MCF 10A (cell line): Measurements from ENCODE around the gene C2CD2. TPM values are rescaled to one million over a fixed set of nuclear protein-coding genes. Genes with fewer than 3 reads are reported as not detected.

Source experiments
- BruUV-seq: library from RNA; stranded (reverse); fragments of 400-500 nt; replicated peaks from 2 replicates; lab custom pipeline; 2021; lab: Mats Ljungman, UMichigan
- CTCF ChIA-PET: fragments of 300-600 bp; sonication (Branson Sonifier 250); formaldehyde crosslinking; extraction: SDS; loops from one replicate; lab custom pipeline; 2021; ENCODE audit warnings: antibody characterized with exemption, inconsistent platforms; lab: Yijun Ruan, JAX
- POLR2A ChIA-PET: fragments of 300-600, 350-650 bp; sonication (Branson Sonifier 250); formaldehyde crosslinking; extraction: SDS; loops from one replicate; lab custom pipeline; 2020; ENCODE audit warnings: antibody characterized with exemption, inconsistent platforms; lab: Yijun Ruan, JAX
- DNase-seq: peaks from one replicate; pipeline ENCODE4 v3.0.0-alpha.2; 2018; ENCODE audit not compliant: unreplicated experiment
- H3K27ac Mint-ChIP-seq: one replicate; pipeline ENCODE4 v1.8.0; 2022; ENCODE audit warnings: mild to moderate bottlenecking, low read depth, mixed read lengths; ENCODE audit not compliant: unreplicated experiment
- H3K27me3 Mint-ChIP-seq: one replicate; pipeline ENCODE4 v1.8.0; 2022; ENCODE audit warnings: mixed read lengths; ENCODE audit not compliant: insufficient read depth, unreplicated experiment
- H3K36me3 Mint-ChIP-seq: one replicate; pipeline ENCODE4 v1.8.0; 2022; ENCODE audit warnings: mild to moderate bottlenecking, moderate library complexity, mixed read lengths; ENCODE audit not compliant: insufficient read depth, unreplicated experiment
- H3K4me1 Mint-ChIP-seq: one replicate; pipeline ENCODE4 v1.8.0; 2022; ENCODE audit warnings: mixed read lengths; ENCODE audit not compliant: insufficient read depth, unreplicated experiment
- H3K4me3 Mint-ChIP-seq: one replicate; pipeline ENCODE4 v1.8.0; 2022; ENCODE audit warnings: mild to moderate bottlenecking, moderate library complexity, mixed read lengths; ENCODE audit not compliant: unreplicated experiment
- H3K9me3 Mint-ChIP-seq: one replicate; pipeline ENCODE4 v1.8.0; 2022; ENCODE audit warnings: mixed read lengths; ENCODE audit not compliant: unreplicated experiment
- CTCF ChIP-seq: fragments of 200-600 bp; IDR thresholded peaks from one replicate; pipeline ENCODE4 v1.8.0; 2022; ENCODE audit warnings: antibody characterized with exemption, mild to moderate bottlenecking; ENCODE audit not compliant: unreplicated experiment
- intact Hi-C: fragments of 100-400 bp; cut with micrococcal nuclease; formaldehyde crosslinking; loops from 2 replicates; pipeline ENCODE4 v1.14.1; 2022
- total RNA-seq: library from RNA; stranded (reverse); gene quantifications from 2 replicates; pipeline ENCODE4 v1.2.3, GENCODE V29; 2022

C2CD2 gene
- total RNA-seq, 1 experiment from 2014 or later = 25.1 TPM

DNA sequence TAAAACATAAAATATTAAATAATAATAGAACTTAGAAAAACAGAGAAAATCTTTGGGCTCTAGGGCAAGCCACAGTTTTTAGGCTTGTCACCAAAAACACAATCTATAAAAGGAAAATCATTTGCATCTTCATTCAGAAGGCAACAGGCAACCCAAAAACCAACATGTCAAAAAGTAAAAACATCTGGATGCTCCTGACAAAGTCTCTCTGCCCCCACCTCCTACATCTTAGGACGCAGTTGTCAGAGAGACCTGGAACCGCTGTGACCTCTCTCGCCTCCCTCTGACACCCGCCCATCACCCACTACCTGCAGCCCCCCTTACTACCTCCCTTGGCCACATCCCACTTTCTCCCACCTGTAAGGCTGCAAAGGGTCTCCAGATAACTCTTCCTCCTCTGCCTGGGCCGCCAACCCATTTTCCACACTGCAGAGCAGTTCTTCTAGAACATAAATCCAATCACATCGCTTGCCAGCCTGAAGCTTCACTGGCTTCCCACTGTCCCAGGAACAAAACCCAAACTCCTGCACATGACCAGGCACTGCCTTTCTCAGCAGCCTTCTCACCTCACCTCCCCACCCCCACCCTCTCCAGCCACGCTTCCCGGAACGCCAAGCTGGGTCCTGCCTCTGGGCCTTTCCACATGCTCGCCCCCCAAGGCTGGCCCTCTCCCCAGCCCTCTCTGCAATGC, 89.4 kb downstream of the C2CD2 start:
- H3K27me3 Mint-ChIP-seq = no peaks in the 10 kb centered on the region
- BruUV-seq = no TSS peak

DNA sequence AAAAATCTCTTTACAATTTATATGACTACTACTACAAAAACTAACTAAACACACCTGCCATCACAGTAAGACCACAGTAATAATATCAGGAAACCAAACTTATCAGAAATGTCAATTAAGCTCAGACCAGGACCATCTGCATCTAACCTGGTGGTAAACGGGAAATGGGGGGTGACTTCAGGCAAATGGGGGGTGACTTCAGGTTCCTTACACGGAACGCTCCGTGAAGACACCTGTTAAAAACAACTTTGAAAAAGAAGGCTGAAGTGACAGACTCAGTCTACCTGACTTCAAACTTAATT, 90.4 kb downstream of the C2CD2 start:
- Mint-ChIP-seq H3K27me3 (no peaks in the 10 kb centered on the region), H3K4me1 (peaks cover 12% of the 10 kb centered on the region), H3K4me3 (no peak overlapping the region), H3K36me3 (peaks cover 21% of the 10 kb centered on the region), H3K27ac (no peak overlapping the region), H3K9me3 (no peaks in the 10 kb centered on the region)
- intact Hi-C loops = no loop called here
- DNase-seq = no peak
- ChIA-PET CTCF (interaction anchor here (0.6 to 1.2 kb wide), 7 partner anchors 24 to 1778 kb away, joined by 3 to 5 read pairs (median 3); no protein-coding TSS in a partner anchor), POLR2A (interaction anchor here (0.7 to 1.1 kb wide), 5 partner anchors 10 to 1027 kb away, joined by 3 to 4 read pairs (median 3); partner anchors contain the start of gene PRDM15)
- TF ChIP-seq CTCF = no peak
- no TSS peak for BruUV-seq

More for the DNA sequence above, 89.4 kb downstream of the C2CD2 start:
- intact Hi-C loops = no loop called here
- Mint-ChIP-seq H3K4me1 (peaks cover 12% of the 10 kb centered on the region), H3K36me3 (peaks cover 11% of the 10 kb centered on the region), H3K4me3 (no peak overlapping the region), H3K9me3 (no peaks in the 10 kb centered on the region), H3K27ac (no peak overlapping the region)
- POLR2A ChIA-PET = no interaction called here
- TF ChIP-seq CTCF = no peak
- no peak for DNase-seq
- CTCF ChIA-PET = interaction anchor here (0.5 to 0.9 kb wide), 3 partner anchors 11 to 258 kb away, joined by 3 to 5 read pairs (median 4); no protein-coding TSS in a partner anchor

DNA sequence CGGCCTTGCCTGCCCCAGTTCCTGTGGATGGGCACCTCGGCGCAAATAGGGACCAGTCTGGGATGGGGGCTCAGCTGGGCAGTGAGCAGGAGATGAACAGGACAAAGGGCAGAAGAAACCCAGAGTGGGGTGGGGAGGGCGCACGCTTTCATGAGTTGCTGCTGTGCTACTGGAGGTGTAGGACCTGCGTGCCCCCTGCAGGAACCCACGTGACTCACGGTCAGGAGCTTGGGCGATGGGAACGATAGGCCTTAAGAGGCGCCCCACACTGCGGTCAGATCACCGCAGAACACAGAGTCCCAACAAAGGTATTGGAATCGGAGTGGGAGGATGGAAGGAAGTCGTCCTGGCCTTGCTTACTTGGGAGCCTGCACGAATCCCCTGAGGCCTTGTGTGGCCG, 91.8 kb downstream of the C2CD2 start:
- no peak for TF ChIP-seq CTCF

DNA sequence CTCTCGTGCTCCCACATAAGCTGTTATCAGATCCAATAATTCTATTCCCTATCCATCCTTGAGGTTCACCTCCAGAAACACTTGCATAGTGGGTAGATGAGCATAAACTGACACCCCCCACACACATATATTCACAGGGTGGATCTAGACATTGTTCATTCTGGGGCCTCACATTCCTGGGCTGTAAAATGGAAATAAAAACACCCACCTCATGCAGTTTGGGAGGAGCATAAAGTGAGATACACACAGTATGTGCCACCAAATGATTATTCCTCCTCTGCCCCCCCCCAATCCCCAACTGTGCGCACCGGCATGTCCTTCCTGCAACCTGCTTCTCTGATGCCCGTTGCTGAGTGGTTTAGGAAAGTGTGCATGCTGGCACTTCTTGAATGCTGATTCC, 92.6 kb downstream of the C2CD2 start:
- Mint-ChIP-seq H3K4me1 (peaks cover 12% of the 10 kb centered on the region), H3K9me3 (no peaks in the 10 kb centered on the region), H3K4me3 (no peak overlapping the region), H3K27me3 (no peaks in the 10 kb centered on the region), H3K27ac (no peak overlapping the region), H3K36me3 (peaks cover 37% of the 10 kb centered on the region)
- ChIA-PET POLR2A (interaction anchor here (0.6 kb wide), 1 partner anchor 260 kb away, joined by 3 read pairs; no protein-coding TSS in a partner anchor), CTCF (no interaction called here)
- intact Hi-C loops = no loop called here
- DNase-seq = no peak
- no TSS peak for BruUV-seq
- no peak for TF ChIP-seq CTCF

More for the DNA sequence above, 91.8 kb downstream of the C2CD2 start:
- no peak for DNase-seq
- intact Hi-C loops = no loop called here
- no TSS peak for BruUV-seq
- ChIA-PET CTCF (interaction anchor here (1.1 kb wide), 1 partner anchor 184 kb away, joined by 3 read pairs; no protein-coding TSS in a partner anchor), POLR2A (interaction anchor here (0.6 kb wide), 1 partner anchor 1645 kb away, joined by 3 read pairs; no protein-coding TSS in a partner anchor)
- H3K27ac Mint-ChIP-seq = no peak overlapping the region
- H3K4me3 Mint-ChIP-seq = no peak overlapping the region
- no peaks in the 10 kb centered on the region for H3K27me3 Mint-ChIP-seq
- H3K9me3 Mint-ChIP-seq = no peaks in the 10 kb centered on the region
- peaks cover 12% of the 10 kb centered on the region for H3K4me1 Mint-ChIP-seq
- peaks cover 33% of the 10 kb centered on the region for H3K36me3 Mint-ChIP-seq
